ENCODE results near the gene PGBD5.
"Not testable (repeated sequence)": the region's sequence is repeated elsewhere in the genome, so short reads cannot be mapped to it uniquely, and the experiment has no call there.

The PGBD5 gene

GRCh38 chr1:230425252-230426091, 660 bp downstream of the PGBD5 start:
- H3K36me3 ChIP-seq (ENCODE audit: control insufficient read depth, insufficient read depth, low read length), result no peaks in the 10 kb centered on the region
- H3K9me3 ChIP-seq (ENCODE audit: control insufficient read depth, low read length), result no peaks in the 10 kb centered on the region
- no peak for DNase-seq
- H3K4me1 ChIP-seq (ENCODE audit: control insufficient read depth, insufficient read depth, low read length, poor library complexity, severe bottlenecking), result peaks cover 7% of the 10 kb centered on the region
- peaks cover 38% of the 10 kb centered on the region for H3K27me3 ChIP-seq (replicated peaks; ENCODE audit: control insufficient read depth, insufficient read depth, low read length, poor library complexity, severe bottlenecking)
- no peak overlapping the region for H3K4me3 ChIP-seq (ENCODE audit: insufficient read depth, low read depth, low read length, poor library complexity, severe bottlenecking)
- H3K27ac ChIP-seq (ENCODE audit: insufficient read depth, low read length, poor library complexity, severe bottlenecking), result no peak overlapping the region

GRCh38 chr1:230424391-230425251, 1.5 kb downstream of the PGBD5 start:
- H3K27me3 ChIP-seq (replicated peaks; ENCODE audit: control insufficient read depth, insufficient read depth, low read length, poor library complexity, severe bottlenecking), result peaks cover 38% of the 10 kb centered on the region
- H3K4me3 ChIP-seq (ENCODE audit: insufficient read depth, low read depth, low read length, poor library complexity, severe bottlenecking), result no peak overlapping the region
- DNase-seq, result no peak
- no peaks in the 10 kb centered on the region for H3K9me3 ChIP-seq (ENCODE audit: control insufficient read depth, low read length)
- no peaks in the 10 kb centered on the region for H3K36me3 ChIP-seq (ENCODE audit: control insufficient read depth, insufficient read depth, low read length)
- H3K4me1 ChIP-seq (ENCODE audit: control insufficient read depth, insufficient read depth, low read length, poor library complexity, severe bottlenecking), result peaks cover 7% of the 10 kb centered on the region
- no peak overlapping the region for H3K27ac ChIP-seq (ENCODE audit: insufficient read depth, low read length, poor library complexity, severe bottlenecking)

- H3K4me1 ChIP-seq (ENCODE audit: control insufficient read depth, insufficient read depth, low read length, poor library complexity, severe bottlenecking), result peaks cover 7% of the 10 kb centered on the region
- H3K36me3 ChIP-seq (ENCODE audit: control insufficient read depth, insufficient read depth, low read length), result no peaks in the 10 kb centered on the region
- H3K27ac ChIP-seq (ENCODE audit: insufficient read depth, low read length, poor library complexity, severe bottlenecking), result no peak overlapping the region
- H3K9me3 ChIP-seq (ENCODE audit: control insufficient read depth, low read length), result no peaks in the 10 kb centered on the region
- peaks cover 38% of the 10 kb centered on the region for H3K27me3 ChIP-seq (replicated peaks; ENCODE audit: control insufficient read depth, insufficient read depth, low read length, poor library complexity, severe bottlenecking)
- no peak overlapping the region for H3K4me3 ChIP-seq (ENCODE audit: insufficient read depth, low read depth, low read length, poor library complexity, severe bottlenecking)
- DNase-seq, result no peak
Measured at GRCh38 chr1:230423951-230424350, 2.2 kb downstream of the PGBD5 start.

- Histone ChIP-seq H3K9me3 (ENCODE audit: control insufficient read depth, low read length) (no peaks in the 10 kb centered on the region), H3K27me3 (replicated peaks; ENCODE audit: control insufficient read depth, insufficient read depth, low read length, poor library complexity, severe bottlenecking) (peaks cover 38% of the 10 kb centered on the region), H3K27ac (ENCODE audit: insufficient read depth, low read length, poor library complexity, severe bottlenecking) (no peak overlapping the region), H3K4me3 (ENCODE audit: insufficient read depth, low read depth, low read length, poor library complexity, severe bottlenecking) (no peak overlapping the region), H3K4me1 (ENCODE audit: control insufficient read depth, insufficient read depth, low read length, poor library complexity, severe bottlenecking) (peaks cover 7% of the 10 kb centered on the region), H3K36me3 (ENCODE audit: control insufficient read depth, insufficient read depth, low read length) (no peaks in the 10 kb centered on the region)
- DNase-seq, result no peak
Measured at GRCh38 chr1:230423261-230423660, 2.9 kb downstream of the PGBD5 start.

- Histone ChIP-seq H3K36me3 (ENCODE audit: control insufficient read depth, insufficient read depth, low read length) (no peaks in the 10 kb centered on the region), H3K9me3 (ENCODE audit: control insufficient read depth, low read length) (no peaks in the 10 kb centered on the region), H3K4me3 (ENCODE audit: insufficient read depth, low read depth, low read length, poor library complexity, severe bottlenecking) (no peak overlapping the region), H3K27ac (ENCODE audit: insufficient read depth, low read length, poor library complexity, severe bottlenecking) (no peak overlapping the region), H3K4me1 (ENCODE audit: control insufficient read depth, insufficient read depth, low read length, poor library complexity, severe bottlenecking) (peaks cover 7% of the 10 kb centered on the region), H3K27me3 (replicated peaks; ENCODE audit: control insufficient read depth, insufficient read depth, low read length, poor library complexity, severe bottlenecking) (peaks cover 35% of the 10 kb centered on the region)
- no peak for DNase-seq
Measured at GRCh38 chr1:230422221-230422981, 3.7 kb downstream of the PGBD5 start.

- peaks cover 28% of the 10 kb centered on the region for H3K27me3 ChIP-seq (replicated peaks; ENCODE audit: control insufficient read depth, insufficient read depth, low read length, poor library complexity, severe bottlenecking)
Measured at GRCh38 chr1:230421481-230421880, 4.7 kb downstream of the PGBD5 start.

GRCh38 chr1:230420372-230420771, 5.8 kb downstream of the PGBD5 start:
- peaks cover 27% of the 10 kb centered on the region for H3K27me3 ChIP-seq (replicated peaks; ENCODE audit: control insufficient read depth, insufficient read depth, low read length, poor library complexity, severe bottlenecking)
- H3K4me1 ChIP-seq (ENCODE audit: control insufficient read depth, insufficient read depth, low read length, poor library complexity, severe bottlenecking); DNase-seq; H3K27ac ChIP-seq (ENCODE audit: insufficient read depth, low read length, poor library complexity, severe bottlenecking); H3K36me3 ChIP-seq (ENCODE audit: control insufficient read depth, insufficient read depth, low read length); H3K9me3 ChIP-seq (ENCODE audit: control insufficient read depth, low read length); H3K4me3 ChIP-seq (ENCODE audit: insufficient read depth, low read depth, low read length, poor library complexity, severe bottlenecking): not testable (repeated sequence)

More at GRCh38 chr1:230421481-230421880, 4.7 kb downstream of the PGBD5 start:
- DNase-seq, result no peak
- Histone ChIP-seq H3K27ac (ENCODE audit: insufficient read depth, low read length, poor library complexity, severe bottlenecking) (no peak overlapping the region), H3K4me1 (ENCODE audit: control insufficient read depth, insufficient read depth, low read length, poor library complexity, severe bottlenecking) (peaks cover 4% of the 10 kb centered on the region), H3K9me3 (ENCODE audit: control insufficient read depth, low read length) (no peaks in the 10 kb centered on the region), H3K4me3 (ENCODE audit: insufficient read depth, low read depth, low read length, poor library complexity, severe bottlenecking) (no peak overlapping the region), H3K36me3 (ENCODE audit: control insufficient read depth, insufficient read depth, low read length) (no peaks in the 10 kb centered on the region)

- Histone ChIP-seq H3K27ac (ENCODE audit: insufficient read depth, low read length, poor library complexity, severe bottlenecking) (no peak overlapping the region), H3K9me3 (ENCODE audit: control insufficient read depth, low read length) (no peaks in the 10 kb centered on the region), H3K27me3 (replicated peaks; ENCODE audit: control insufficient read depth, insufficient read depth, low read length, poor library complexity, severe bottlenecking) (no peaks in the 10 kb centered on the region), H3K36me3 (ENCODE audit: control insufficient read depth, insufficient read depth, low read length) (no peaks in the 10 kb centered on the region), H3K4me1 (ENCODE audit: control insufficient read depth, insufficient read depth, low read length, poor library complexity, severe bottlenecking) (no peaks in the 10 kb centered on the region), H3K4me3 (ENCODE audit: insufficient read depth, low read depth, low read length, poor library complexity, severe bottlenecking) (no peak overlapping the region)
- no peak for DNase-seq
Measured at GRCh38 chr1:230416430-230416829, 9.7 kb downstream of the PGBD5 start.

- H3K9me3 ChIP-seq (ENCODE audit: control insufficient read depth, low read length), result no peaks in the 10 kb centered on the region
- DNase-seq, result no peak
- no peaks in the 10 kb centered on the region for H3K4me1 ChIP-seq (ENCODE audit: control insufficient read depth, insufficient read depth, low read length, poor library complexity, severe bottlenecking)
- no peaks in the 10 kb centered on the region for H3K27me3 ChIP-seq (replicated peaks; ENCODE audit: control insufficient read depth, insufficient read depth, low read length, poor library complexity, severe bottlenecking)
- H3K27ac ChIP-seq (ENCODE audit: insufficient read depth, low read length, poor library complexity, severe bottlenecking), result no peak overlapping the region
- H3K4me3 ChIP-seq (ENCODE audit: insufficient read depth, low read depth, low read length, poor library complexity, severe bottlenecking), result no peak overlapping the region
- H3K36me3 ChIP-seq (ENCODE audit: control insufficient read depth, insufficient read depth, low read length), result no peaks in the 10 kb centered on the region
Measured at GRCh38 chr1:230415405-230416132, 10.6 kb downstream of the PGBD5 start.

All from effector memory CD4-positive, alpha-beta T cell (primary cell).